Pons (tissue), 1 donor: ENCODE results near the gene TMEM164.

ENCODE experiments used
- DNase-seq: peaks from one replicate; pipeline ENCODE4 v3.0.0-alpha.2; 2016; ENCODE audit warnings: low spot score

The TMEM164 gene

GRCh38 chrX:110003167-110004156, 548 bp downstream of the TMEM164 start:
- no peak for DNase-seq

GRCh38 chrX:110004215-110004614, 1.3 kb downstream of the TMEM164 start:
- no peak for DNase-seq

DNA sequence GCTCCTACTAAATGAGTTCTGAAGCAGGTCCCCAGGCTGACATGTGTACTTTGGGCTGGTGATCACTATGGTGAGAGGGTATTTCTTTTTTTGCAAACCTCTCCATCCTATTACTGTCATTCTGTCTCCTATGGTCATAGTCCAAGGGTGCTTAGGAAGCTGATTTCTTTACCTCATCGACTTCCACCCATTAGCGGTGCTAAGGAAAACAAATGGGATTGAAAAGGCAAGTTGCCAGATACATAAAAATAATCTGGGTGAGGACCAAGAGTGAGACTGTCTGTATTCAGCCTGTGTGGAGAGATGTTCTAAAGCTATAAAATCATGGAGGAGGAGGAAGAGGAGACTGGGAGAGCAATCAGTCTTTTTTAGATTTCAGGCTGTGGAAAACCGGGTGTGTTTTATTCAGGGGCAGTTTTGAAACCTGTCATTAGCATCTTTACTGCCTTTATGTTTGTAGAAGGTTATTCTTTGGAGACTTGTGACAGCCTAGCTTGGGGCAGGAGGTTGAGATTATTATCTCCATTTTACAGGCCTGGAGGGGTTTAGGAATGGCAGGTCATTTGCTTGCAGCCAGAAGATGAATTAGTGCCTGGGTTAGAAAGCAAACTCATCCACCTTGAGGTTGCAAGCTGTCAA, 1.9 kb downstream of the TMEM164 start:
- DNase-seq: no peak

DNA sequence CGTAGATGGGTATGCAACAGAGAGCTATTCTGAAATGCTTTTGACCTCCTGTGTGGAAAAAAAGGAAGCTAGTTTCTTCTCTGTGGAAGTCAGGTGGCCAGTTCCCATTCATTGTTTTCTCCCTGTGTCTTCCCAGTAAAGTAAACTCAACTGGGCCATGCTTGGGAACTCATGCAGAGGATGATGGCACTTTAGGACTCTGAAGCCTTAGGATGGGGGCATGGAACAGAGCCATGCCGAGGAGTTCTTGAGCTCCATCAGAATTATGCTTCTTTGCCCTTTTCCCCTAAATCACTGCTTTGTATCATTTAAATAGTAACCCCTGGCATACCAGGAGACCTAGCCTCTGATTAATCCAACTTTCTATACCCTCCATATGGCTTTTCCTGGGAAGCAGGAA, 3.2 kb downstream of the TMEM164 start:
- DNase-seq: no peak

- no peak for DNase-seq
Measured at GRCh38 chrX:110006821-110007375, 4.0 kb downstream of the TMEM164 start.

DNA sequence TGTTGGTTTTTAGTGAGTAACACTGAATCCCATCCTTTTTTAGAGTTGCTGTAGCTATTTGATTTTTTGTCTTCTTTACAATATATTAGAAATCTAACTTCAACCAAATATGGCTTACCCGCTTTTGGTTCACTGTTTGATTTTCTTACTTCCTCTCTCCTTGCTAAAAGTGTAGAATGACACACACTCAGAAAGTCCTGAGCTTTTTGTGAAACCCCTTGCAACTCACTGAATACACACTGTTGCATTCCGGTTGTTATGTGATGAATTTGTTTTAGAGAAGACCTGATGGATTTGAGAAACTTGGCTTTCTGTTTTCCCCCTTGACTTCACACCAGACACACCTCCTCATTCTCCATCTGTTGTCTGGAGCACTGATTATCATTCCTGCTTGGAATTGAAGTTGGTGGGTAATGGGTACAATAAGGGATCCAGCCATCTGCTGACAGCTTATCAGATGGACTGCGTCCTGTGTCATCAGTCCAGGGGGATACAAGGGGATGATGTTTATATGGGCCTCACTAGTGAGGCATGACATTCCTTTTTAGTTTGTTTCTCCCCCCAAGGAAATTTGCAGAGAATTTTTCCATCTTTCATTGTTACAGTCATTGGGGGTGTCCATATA, 5.2 kb downstream of the TMEM164 start:
- DNase-seq: no peak

DNA sequence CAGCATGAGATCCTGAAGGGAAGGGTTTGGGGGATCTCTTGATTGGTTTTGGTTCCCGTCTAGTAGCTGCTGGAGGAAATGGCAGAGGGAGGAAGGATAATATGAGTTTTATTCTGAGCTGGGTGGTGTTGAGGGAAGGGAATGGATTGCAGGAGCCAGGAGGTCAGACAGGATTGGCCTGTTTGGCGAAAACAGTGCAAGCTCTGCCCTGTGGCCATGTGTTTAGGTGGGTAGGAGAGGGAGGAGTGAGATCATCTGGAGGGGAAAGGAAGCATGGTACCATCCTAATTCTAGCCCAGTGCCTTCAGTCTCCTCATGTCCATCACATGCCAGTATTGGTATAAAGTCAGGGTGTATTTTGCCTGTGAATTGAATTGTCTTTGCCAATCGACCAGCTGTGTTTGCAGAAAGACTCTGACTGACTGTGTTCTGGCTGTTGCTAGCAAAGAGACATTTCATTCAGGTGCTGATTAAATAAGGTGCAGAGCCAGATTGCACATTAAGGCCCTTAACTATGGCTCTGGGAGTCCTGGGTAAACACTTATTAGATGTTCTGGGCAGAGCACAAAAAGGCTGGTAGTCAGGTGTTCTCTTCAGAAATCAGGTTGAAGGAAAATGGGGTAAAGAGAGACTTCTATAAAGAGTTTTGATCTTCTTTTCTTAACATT, 10.0 kb downstream of the TMEM164 start:
- no peak for DNase-seq

DNA sequence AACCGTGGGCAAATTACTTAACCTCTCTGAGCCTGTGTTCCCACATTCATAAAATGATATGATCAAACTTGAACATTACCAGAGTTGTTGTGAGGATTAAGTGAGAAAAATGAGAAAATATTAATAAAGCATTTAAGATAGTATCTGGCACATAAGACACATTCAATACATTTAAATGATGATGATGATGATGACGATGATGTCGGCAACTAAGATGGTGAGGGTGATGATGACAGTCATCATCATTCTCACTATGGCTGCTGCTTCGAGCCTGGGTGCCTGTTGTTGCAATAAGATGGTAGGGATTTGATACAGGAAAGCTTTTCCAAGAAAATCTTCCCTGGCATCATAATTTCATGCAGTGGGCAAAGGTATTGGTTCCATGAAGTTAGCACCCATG, 11.1 kb downstream of the TMEM164 start:
- no peak for DNase-seq

DNA sequence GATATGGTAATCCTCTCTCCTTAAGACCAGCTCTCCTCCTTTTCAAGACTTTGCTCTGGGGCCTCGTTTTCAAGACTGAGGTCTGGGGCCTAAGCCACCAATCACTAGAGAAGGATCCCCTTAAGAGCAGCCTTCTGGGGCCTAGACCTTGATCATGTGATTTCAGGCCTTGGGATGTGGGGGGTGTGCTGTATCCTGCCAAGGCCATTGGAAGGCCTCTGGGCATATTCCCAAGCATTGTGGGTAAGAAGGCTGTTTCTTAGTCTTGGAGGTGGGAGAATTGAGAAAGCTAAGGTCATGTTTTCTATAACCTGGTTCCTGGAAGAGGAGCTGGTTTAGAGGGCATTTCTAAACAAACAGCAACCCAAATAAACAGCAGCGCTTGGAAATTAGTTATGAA, 12.1 kb downstream of the TMEM164 start:
- no peak for DNase-seq

DNA sequence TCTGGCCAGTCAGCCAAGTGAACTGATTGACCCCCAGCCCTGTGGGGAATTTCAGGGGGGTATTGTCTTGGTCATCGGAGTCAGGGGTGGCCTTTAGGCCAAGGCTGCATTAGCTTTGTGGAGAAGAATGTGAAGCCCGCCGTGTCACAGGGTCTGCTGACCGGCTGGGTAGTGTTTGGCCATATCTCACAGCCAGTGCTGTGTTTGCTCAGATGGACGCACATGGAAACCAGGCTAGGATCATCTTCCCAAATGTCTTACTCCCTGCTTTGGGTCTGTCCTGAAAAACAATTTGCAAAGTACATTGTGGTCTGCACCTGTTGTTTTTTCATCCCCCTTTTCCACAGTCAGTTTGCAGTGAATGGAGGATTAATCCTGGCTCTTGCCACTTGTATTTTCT, 13.0 kb downstream of the TMEM164 start:
- DNase-seq: no peak

DNA sequence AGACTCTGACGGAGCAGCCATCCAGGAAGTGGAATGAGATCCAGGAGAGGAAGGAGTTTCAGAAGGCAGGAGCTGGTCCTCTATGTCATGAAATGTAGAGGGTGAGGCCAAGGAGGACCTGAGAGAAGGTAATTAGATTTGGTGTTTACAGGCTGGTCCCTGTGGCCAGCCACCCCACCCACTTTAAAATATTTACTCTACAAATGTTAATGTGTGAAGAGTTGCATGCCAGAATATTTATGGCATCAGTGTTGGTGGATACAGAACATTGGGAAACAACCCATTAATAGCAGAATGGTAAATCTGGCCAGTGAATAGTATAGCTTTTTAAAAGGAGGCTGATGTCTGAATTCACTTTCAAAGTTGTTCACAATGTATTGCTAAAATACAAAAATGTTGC, 17.6 kb downstream of the TMEM164 start:
- DNase-seq: no peak

DNA sequence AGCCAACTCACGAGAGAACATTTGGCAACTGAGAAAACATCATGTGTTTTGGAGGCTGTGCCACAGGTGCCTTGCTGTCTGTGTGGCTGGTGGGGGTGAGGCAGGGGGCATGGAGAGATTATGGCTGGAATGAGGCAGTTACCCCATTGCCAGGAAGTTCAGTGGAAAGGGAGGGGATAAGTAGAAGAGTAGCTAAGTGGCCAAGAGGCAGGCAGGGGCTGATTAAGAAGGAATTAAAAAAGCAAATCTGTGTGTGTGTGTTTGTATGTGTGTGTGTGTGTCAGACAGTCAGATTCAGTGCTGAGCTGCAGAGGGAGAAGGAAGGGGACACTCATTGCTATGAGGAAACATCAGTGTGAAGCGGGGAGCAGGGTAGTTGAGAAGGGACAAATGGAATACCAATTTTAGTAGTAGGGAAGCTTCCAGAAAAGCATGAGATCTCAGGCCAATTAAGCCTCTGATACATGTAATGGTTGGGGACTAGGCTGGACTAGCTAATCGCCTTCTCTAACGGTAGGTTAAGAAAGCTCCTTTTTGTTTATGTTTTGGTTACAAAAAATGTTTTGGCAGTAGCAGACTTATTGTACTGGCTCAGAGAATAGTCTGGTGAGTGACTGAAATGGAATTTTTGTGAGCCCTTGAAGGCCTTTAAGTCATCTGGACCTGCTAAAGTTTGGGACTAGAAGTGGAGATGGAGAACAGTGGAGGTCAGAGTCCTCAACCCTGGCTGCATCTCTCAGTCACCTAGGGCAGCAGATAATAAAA, 18.5 kb downstream of the TMEM164 start:
- no peak for DNase-seq

GRCh38 chrX:110022599-110023448, 19.9 kb downstream of the TMEM164 start:
- DNase-seq: no peak

DNA sequence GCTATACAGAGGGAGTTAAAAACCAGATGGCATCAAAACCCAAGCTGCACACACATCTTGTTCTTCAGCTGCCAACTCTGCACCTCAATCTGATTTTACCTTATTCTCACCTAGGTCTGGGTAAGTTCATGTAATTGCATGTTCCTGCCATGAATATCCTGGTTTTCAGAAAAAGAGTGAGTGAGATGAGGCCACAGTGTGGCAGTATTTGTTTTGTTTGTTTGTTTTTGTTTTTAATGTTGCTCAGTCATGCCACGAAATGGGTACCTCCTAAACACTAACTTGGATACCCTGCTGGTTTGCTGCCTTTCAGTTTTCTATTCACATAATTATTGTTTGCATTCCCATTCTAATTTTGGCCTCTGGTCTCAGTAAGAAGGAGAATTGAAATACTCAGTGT, 22.5 kb downstream of the TMEM164 start:
- no peak for DNase-seq

DNA sequence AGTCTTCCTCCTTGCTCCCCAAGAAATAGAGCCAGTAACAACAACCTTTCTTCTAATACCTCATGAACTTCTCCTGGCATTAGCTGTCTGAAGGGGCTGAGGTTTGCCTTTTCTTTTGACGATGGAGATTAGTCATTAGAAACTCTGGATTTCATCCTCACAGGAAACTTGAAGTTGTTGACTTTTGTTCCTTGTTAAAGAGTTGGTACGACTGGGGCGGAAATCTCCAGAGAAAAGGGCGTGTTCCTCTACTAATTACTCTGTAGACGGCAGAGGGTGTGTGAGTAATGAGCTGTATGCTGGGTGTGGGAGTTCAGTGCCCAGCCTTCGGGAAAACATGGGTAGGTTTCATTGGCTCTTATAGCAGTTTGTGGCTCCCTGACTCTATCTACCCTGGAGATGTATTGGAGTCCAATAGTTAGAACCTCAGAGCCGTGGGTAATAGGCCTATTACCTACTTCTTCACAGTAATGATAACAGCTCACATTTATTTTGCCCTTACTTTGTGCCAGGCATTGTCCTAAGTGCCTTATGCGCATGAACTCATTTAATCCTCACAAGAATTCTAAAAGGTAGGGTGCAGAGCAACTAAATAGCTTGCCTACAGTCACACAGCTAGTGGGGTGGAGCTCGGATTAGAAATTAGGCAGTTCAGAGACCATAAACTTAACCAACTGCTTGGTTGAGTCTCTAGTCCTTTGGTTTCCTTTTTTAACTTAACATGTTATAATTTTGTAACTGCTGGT, 23.4 kb downstream of the TMEM164 start:
- no peak for DNase-seq

- DNase-seq: no peak
Measured at GRCh38 chrX:110032534-110033147, 29.7 kb downstream of the TMEM164 start.

DNA sequence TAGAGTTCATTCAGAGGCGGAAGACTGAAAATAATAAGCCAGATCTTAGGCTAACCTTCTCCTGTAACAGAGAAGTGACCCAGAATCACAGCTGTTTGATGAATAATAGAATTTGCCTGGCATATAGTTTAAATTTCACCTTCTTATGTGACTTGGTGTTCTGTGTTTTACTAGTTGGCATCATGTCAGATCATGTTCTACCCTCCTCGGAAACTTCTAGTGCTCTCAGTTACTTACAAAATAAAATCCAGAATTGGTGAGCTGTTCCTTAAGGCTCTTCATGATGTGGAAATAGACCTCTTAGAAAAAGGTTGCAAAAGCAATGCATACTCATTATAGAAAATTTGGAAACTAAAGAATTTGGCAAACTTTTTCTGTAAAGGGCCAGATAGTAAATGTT, 31.1 kb downstream of the TMEM164 start:
- DNase-seq: no peak

GRCh38 chrX:110036162-110037033, 33.5 kb downstream of the TMEM164 start:
- no peak for DNase-seq
